Adrenal gland (tissue), 5 donors: ENCODE results near the gene EPHB1.

Source experiments
- CTCF ChIP-seq, 6 experiments: fragments of 450-650 bp in 4 of 6; fragments of 200-600 bp in 2 of 6; sonication (generic) in 1 of 6; IDR thresholded peaks; 1 replicate in 5 of 6; 2 replicates in 1 of 6; pipeline versions ENCODE4 v1.5.1 to v1.8.0; 2016 to 2021; ENCODE audit warnings: antibody characterized with exemption in 6 of 6, mild to moderate bottlenecking in 2 of 6, moderate library complexity in 1 of 6
- POLR2A ChIP-seq, 2 donors: fragments of 450-650 bp; IDR thresholded peaks; one replicate each; pipeline ENCODE4 v1.6.1; 2017; ENCODE audit warnings: antibody characterized with exemption in 2 of 2, mild to moderate bottlenecking in 2 of 2, moderate library complexity in 1 of 2
- donor health status: DM: no; HTN: no; CAD: no.

GRCh38 chr3:135055449-135055848 lies 260.4 kb downstream of the EPHB1 start:
- TF ChIP-seq CTCF (IDR thresholded peaks at IDR 0.05) (no peak), POLR2A (IDR thresholded peaks at IDR 0.05) (no peak)
